Astrocyte of the cerebellum (primary cell): ENCODE data around the gene TPH1.

Source experiments
- DNase-seq: peaks from one replicate; pipeline ENCODE4 v3.0.0-alpha.2; 2011; ENCODE audit warnings: low read depth
- H3K4me3 ChIP-seq: 2 replicates; pipeline ENCODE4 v1.5.1; 2011; ENCODE audit warnings: mild to moderate bottlenecking, low read depth, low read length, moderate library complexity
- in situ Hi-C: cut with HindIII; loops from 2 replicates; pipeline ENCODE4 v1.10.0; 2017; ENCODE audit warnings: low sequenced_read_pairs
- TF ChIP-seq, protein P1 (sequence below): IDR thresholded peaks from 2 replicates; pipeline ENCODE4 v1.5.1; 2012; ENCODE audit warnings: low read length, low read depth, moderate library complexity, mild to moderate bottlenecking; ENCODE audit errors: missing control alignments

The TPH1 gene

DNA sequence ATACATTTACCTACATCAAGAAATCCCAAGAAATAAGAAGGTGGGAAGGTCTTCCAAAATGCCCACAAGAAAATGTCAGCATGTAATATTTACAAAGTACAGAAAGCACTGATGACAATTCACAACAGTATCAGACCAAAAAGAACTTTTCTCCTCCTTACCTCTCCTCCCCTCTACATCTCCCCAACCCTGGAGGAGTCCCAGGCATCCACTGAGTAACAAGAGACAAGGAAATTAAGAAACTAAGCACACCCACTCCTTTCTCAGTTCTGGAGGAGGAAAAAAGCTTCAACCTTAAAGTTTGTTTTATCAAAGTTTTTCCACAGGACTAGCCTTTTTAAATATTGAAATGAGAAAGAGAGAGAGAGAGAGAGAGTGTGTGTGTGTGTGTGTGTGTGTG is 31.2 kb downstream of the TPH1 start:
- TF ChIP-seq, protein P1, sequence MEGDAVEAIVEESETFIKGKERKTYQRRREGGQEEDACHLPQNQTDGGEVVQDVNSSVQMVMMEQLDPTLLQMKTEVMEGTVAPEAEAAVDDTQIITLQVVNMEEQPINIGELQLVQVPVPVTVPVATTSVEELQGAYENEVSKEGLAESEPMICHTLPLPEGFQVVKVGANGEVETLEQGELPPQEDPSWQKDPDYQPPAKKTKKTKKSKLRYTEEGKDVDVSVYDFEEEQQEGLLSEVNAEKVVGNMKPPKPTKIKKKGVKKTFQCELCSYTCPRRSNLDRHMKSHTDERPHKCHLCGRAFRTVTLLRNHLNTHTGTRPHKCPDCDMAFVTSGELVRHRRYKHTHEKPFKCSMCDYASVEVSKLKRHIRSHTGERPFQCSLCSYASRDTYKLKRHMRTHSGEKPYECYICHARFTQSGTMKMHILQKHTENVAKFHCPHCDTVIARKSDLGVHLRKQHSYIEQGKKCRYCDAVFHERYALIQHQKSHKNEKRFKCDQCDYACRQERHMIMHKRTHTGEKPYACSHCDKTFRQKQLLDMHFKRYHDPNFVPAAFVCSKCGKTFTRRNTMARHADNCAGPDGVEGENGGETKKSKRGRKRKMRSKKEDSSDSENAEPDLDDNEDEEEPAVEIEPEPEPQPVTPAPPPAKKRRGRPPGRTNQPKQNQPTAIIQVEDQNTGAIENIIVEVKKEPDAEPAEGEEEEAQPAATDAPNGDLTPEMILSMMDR, result no peak
- no peak for DNase-seq
- no peak overlapping the region for H3K4me3 ChIP-seq
- in situ Hi-C loops, result loop anchor here (5.0 kb wide), 1 partner anchor 97 kb away; no protein-coding TSS in a partner anchor

DNA sequence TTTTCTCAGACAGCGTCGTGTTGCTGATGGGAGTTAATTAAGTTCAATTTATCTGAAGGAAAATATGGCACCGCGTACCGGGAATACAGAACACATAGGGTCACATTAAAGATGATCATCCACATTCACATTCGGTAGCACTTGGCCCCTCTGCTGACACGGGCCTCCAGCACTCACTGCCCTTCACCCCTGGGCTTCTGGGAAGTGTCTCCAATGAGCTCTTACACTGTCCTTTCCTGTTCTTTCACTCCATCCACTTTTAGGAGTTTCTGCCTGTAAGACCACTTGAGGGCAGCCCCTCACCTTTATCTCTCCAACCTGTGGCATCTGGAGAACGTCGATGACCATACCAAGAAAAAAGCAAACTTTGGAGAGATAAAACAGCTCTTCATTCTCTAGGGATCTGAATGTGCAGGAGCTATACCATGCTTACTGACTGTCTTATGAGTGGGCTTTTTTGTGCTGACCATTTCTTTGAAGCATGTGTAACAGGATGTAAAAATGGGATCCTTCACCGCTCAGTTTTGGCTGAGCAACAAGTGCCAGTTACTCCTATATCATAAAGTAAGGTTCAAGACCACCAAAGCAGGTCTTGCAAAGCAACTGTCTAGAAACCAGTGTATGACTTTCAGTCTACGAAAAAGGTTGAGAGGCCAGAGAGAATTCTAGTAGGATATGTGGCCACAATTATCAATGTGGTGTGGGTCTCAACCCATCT is 32.1 kb downstream of the TPH1 start:
- peak overlapping the region; percentile 68 for H3K4me3 ChIP-seq
- in situ Hi-C loops, result no loop called here
- TF ChIP-seq, protein P1, result no peak
- no peak for DNase-seq

DNA sequence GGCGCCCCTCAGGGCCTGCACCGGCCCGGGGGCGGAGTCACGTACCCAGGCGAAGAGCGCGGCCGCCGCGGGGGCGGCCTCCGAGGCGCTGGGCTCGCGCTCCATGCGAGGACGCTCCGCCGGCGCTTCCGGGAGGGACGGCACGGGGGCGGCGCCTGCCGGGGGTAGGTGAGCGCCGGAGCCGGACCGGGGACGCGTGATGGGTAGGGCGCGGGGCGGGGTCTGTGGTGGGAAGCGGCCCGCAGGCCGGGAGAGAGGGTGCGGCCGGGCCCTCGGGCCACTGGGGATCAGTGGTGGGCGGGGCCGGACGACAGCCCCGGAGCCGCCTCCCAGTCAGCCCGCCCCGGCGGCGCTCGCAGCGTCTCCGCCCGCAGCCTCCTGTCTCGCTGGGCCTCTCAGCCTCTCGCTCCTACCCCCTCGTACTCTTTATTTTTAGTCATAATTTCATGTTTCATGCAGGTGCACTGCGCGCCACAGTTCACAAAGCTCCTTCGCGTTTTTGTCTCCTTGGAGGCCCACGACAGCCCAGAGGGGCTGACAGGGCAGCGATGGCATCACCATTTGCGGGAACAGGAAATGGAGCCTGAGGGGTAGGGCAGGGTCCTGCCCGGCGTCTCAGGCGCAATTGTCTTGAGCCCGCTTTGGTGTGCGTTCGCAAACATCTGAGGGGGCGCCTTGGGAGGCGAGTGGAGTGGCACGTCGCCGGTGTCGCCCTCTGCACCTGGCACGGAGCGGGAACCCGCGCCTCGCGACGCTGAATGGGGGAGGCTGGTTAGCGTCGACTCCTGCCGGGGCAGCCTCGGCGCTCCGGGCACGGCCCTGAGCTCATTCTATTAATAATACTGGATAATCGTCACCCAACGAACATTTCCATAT is 32.9 kb downstream of the TPH1 start, which contains the start of gene SERGEF:
TSS of gene SERGEF (minus strand) at position 142 of the 876 bp plus-strand sequence. CDS start at position 105, 37 bp downstream.
- in situ Hi-C loops, result no loop called here
- DNase-seq, result peak; percentile 33
- H3K4me3 ChIP-seq, result peak within 1 kb of the TSS; percentile 68

DNA sequence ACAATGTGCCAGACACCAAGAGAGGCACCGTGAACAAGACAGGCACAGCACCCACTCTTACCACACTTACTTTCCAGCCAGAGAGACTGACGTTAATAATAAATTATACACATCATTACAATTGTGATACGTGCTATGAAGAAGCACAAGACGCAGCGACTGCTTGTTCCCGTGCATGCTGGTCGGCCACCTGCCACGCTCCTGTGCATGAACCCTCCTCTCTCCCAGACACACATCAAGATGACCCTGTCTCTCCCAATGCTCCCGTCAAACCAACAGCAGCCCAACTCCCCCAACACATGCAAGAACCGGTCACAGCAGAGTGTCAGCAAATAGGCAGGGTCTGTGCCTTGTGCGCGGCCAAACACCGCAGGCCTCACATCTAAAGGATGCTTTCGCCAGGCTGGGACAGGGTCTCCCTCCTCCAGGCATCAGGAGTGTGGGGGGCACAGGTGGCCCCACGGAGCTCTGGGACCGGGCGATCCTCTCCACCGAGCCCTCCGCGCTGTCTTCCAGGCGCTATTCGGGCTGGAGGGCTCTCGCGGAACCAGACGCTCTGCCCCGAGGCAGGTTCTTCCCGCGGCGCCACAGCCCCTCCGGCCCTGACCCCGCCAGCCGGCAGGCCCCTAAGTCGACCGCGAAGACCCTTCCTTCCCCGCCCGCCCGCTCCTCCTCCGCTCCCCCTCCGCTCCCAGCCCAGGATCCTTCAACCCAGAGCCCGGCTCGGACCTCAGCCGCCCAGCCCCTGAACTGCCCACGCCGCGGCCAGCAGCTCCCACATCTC is 33.8 kb downstream of the TPH1 start:
- no peak for DNase-seq
- TF ChIP-seq, protein P1, result no peak
- peak overlapping the region; percentile 68 for H3K4me3 ChIP-seq
- in situ Hi-C loops, result no loop called here

More for the DNA sequence above, 32.9 kb downstream of the TPH1 start, which contains the start of gene SERGEF:
- TF ChIP-seq, protein P1, result peak; percentile 3

DNA sequence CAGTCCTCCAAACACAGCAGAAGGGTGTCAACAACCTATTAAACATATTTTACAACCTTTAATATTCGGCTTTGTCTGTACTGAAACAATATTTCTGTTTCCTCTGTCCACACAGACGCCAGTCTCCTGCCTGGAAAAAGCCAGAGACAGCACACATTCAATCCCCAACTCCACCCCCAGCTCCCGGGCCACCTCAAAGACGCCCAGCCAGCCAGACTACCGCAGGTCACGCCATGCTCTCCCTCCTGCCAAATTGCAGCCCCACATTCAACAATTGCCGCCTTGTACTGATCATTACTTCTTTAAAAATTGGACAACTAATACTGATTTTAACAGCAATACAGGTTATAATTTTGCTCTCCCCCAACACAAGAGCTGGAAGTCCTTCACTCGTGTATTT is 34.4 kb downstream of the TPH1 start:
- TF ChIP-seq, protein P1, result no peak
- H3K4me3 ChIP-seq, result peak overlapping the region; percentile 68
- no peak for DNase-seq
- in situ Hi-C loops, result no loop called here

DNA sequence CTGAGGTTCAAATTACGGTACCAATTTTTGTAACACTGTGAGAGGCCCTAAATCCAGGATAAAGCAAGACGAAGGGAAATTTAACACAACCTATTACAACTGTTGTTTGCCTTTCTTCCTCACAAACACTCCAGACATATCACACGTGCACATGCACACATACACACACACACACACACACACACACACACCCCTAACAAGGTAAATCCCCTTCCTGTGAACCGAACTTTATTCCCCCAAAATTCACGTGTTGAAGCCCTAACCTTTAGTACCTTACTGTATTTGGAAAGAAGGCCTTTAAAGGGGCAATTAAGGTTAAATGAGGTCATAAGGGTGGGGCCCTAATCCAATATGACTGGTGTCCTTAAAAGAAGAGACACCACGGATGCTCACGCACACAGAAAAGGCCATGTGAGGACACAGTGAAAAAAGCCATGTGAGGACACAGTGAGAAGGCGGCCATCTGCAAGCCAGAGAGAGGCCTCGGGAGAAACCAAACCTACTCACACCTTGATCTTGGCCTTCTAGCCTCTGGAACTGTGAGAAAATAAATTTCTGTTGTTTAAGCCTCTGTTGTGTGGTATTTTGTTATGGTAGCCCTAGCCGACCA is 35.0 kb downstream of the TPH1 start:
- in situ Hi-C loops, result no loop called here
- no peak overlapping the region for H3K4me3 ChIP-seq
- DNase-seq, result no peak
- TF ChIP-seq, protein P1, result no peak
